K562 (cell line): Measurements from ENCODE around the gene IDUA.

ENCODE experiments used
- CTCF ChIP-seq, 3 experiments: IDR thresholded peaks in 2 of 3; conservative IDR thresholded peaks in 1 of 3; 2 replicates each; pipeline ENCODE4 v1.5.1; 2011 to 2012; ENCODE audit warnings: low read length in 3 of 3, mild to moderate bottlenecking in 3 of 3, control low read depth in 2 of 3, improper control_type of control experiment in 1 of 3, inconsistent platforms in 1 of 3, low read depth in 1 of 3, mixed read lengths in 1 of 3, moderate library complexity in 1 of 3; ENCODE audit not compliant: insufficient read depth in 2 of 3
- HDGF ChIP-seq: fragments of 450-650 bp; IDR thresholded peaks from 2 replicates; pipeline ENCODE4 v1.6.1; 2016
- LARP7 ChIP-seq: fragments of 450-650 bp; IDR thresholded peaks from 2 replicates; pipeline ENCODE4 v1.6.1; 2016
- XRCC5 ChIP-seq: fragments of 200-400 bp; formaldehyde crosslinking; IDR thresholded peaks from 2 replicates; pipeline ENCODE4 v1.6.1; 2017; ENCODE audit warnings: low read depth, mild to moderate bottlenecking, low read length
- ZBTB43 ChIP-seq: sonication (generic); formaldehyde crosslinking; IDR thresholded peaks from 2 replicates; pipeline ENCODE4 v1.8.0; 2023; ENCODE audit warnings: mild to moderate bottlenecking, missing genetic modification reagents
- ZNF224 ChIP-seq: sonication (generic); formaldehyde crosslinking; IDR thresholded peaks from 2 replicates; pipeline ENCODE4 v1.8.0; 2022; ENCODE audit warnings: mild to moderate bottlenecking, missing genetic modification reagents
- ZNF830 ChIP-seq: fragments of 250-450 bp; sonication (Bioruptor Pico); IDR thresholded peaks from 2 replicates; pipeline ENCODE4 v1.5.0; 2021; ENCODE audit warnings: mild to moderate bottlenecking
- TF ChIP-seq, protein P1 (sequence below): sonication (generic); formaldehyde crosslinking; IDR thresholded peaks from 2 replicates; pipeline ENCODE4 v1.8.1; 2022; ENCODE audit warnings: missing genetic modification reagents

DNA sequence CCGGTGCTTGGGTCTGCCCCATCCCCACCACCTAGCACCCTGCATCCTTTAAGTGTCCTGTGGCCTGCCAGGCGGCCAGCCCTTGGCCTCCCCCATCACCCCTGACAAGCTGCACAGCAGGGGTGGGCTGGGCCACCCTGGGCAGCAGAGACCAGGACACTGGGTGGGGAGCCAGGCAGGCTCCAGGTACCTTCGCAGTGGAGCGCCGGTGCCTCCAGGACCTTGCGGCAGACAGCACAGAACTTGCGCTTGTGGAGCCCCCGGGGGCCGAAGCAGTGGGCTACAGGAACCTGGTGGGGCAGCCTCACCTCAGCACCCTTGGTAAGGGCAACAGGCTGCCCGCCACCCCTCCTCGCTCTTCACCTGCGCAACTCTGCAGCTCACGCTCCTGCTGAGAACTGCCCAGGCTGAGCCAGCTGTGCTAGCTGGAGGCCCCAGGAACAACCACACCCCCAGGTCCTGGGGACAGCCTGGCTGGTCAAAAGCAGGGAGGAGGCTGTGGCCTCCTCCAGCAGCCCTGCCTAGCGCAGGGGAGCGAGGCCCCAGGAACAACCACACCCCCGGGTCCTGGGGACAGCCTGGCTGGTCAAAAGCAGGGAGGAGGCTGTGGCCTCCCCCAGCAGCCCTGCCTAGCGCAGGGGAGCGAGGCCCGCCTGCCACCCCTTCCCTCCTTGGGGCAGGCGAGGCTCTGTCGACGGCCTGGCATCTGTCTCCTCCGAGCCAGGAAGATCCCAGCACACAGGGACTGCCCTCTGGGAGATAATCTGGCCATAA, 18.0 kb upstream of the IDUA start:
- TF ChIP-seq, protein P1, sequence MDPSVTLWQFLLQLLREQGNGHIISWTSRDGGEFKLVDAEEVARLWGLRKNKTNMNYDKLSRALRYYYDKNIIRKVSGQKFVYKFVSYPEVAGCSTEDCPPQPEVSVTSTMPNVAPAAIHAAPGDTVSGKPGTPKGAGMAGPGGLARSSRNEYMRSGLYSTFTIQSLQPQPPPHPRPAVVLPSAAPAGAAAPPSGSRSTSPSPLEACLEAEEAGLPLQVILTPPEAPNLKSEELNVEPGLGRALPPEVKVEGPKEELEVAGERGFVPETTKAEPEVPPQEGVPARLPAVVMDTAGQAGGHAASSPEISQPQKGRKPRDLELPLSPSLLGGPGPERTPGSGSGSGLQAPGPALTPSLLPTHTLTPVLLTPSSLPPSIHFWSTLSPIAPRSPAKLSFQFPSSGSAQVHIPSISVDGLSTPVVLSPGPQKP (CRISPR knock-in tag): no peak
- no peak for TF ChIP-seq HDGF
- TF ChIP-seq XRCC5: no peak
- TF ChIP-seq ZNF224 (CRISPR knock-in tag): no peak
- TF ChIP-seq LARP7: no peak
- no peak for TF ChIP-seq ZNF830
- TF ChIP-seq ZBTB43: no peak
- TF ChIP-seq CTCF (IDR thresholded peaks at IDR 0.05 in 2 of 3, conservative IDR thresholded peaks at IDR 0.05 in 1 of 3; ENCODE audit: insufficient read depth in 2 of 3, low read depth in 1 of 3, low read length in 3 of 3): no peak
